H9 (cell line): Measurements from ENCODE around the gene ST6GAL1. TPM values are rescaled to one million over a fixed set of nuclear protein-coding genes. Genes with fewer than 3 reads are reported as not detected.

Experiments
- DNase-seq: peaks from one replicate; pipeline ENCODE4 v3.0.0-alpha.2; 2017
- H2AFZ ChIP-seq: one replicate; pipeline ENCODE4 v1.6.1; 2013; ENCODE audit warnings: mild to moderate bottlenecking, low read length, control low read depth, moderate library complexity
- H2AK5ac ChIP-seq: 2 replicates; pipeline ENCODE4 v1.6.1; 2013; ENCODE audit warnings: low read length, control low read depth, mixed read lengths; ENCODE audit not compliant: insufficient read length
- H2BK120ac ChIP-seq: one replicate; pipeline ENCODE4 v1.6.1; 2013; ENCODE audit warnings: low read depth, mild to moderate bottlenecking, low read length, control low read depth, inconsistent platforms; ENCODE audit not compliant: poor library complexity, severe bottlenecking
- H2BK12ac ChIP-seq: 2 replicates; pipeline ENCODE4 v1.6.1; 2013; ENCODE audit warnings: low read length, control low read depth, mixed read lengths, low read depth; ENCODE audit not compliant: insufficient read length
- H2BK15ac ChIP-seq: 2 replicates; pipeline ENCODE4 v1.6.1; 2013; ENCODE audit warnings: low read depth, low read length, control low read depth
- H2BK20ac ChIP-seq: one replicate; pipeline ENCODE4 v1.6.1; 2013; ENCODE audit warnings: low read depth, mild to moderate bottlenecking, low read length, control low read depth, inconsistent platforms; ENCODE audit not compliant: poor library complexity, severe bottlenecking
- H2BK5ac ChIP-seq: 2 replicates; pipeline ENCODE4 v1.6.1; 2013; ENCODE audit warnings: low read length, control low read depth, mixed read lengths; ENCODE audit not compliant: insufficient read length
- H3K14ac ChIP-seq: 2 replicates; pipeline ENCODE4 v1.6.1; 2013; ENCODE audit warnings: low read length, control low read depth; ENCODE audit not compliant: insufficient read depth
- H3K18ac ChIP-seq: 2 replicates; pipeline ENCODE4 v1.6.1; 2013; ENCODE audit warnings: low read depth, mild to moderate bottlenecking, mixed read lengths, low read length, control low read depth; ENCODE audit not compliant: insufficient read length
- H3K23ac ChIP-seq: 2 replicates; pipeline ENCODE4 v1.6.1; 2013; ENCODE audit warnings: low read length, control low read depth, mixed read lengths, low read depth; ENCODE audit not compliant: insufficient read length
- H3K23me2 ChIP-seq: 2 replicates; pipeline ENCODE4 v1.6.1; 2013; ENCODE audit warnings: low read depth, mild to moderate bottlenecking, mixed read lengths, low read length, control low read depth; ENCODE audit not compliant: insufficient read length, poor library complexity, severe bottlenecking
- H3K27ac ChIP-seq: 2 replicates; pipeline ENCODE4 v1.5.1; 2013; ENCODE audit warnings: low read length, control low read depth, mixed read lengths, low read depth; ENCODE audit not compliant: insufficient read length
- H3K27me3 ChIP-seq: 2 replicates; pipeline ENCODE4 v1.6.1; 2013; ENCODE audit warnings: low read length, control low read depth, inconsistent platforms; ENCODE audit not compliant: insufficient read depth
- H3K4ac ChIP-seq: 2 replicates; pipeline ENCODE4 v1.6.1; 2013; ENCODE audit warnings: low read depth, mild to moderate bottlenecking, control low read depth, inconsistent platforms, low read length, moderate library complexity
- H3K4me1 ChIP-seq: 2 replicates; pipeline ENCODE4 v1.6.1; 2013; ENCODE audit warnings: low read length, control low read depth, inconsistent platforms; ENCODE audit not compliant: insufficient read depth
- H3K4me2 ChIP-seq: 2 replicates; pipeline ENCODE4 v1.6.1; 2013; ENCODE audit warnings: low read length, control low read depth, mixed read lengths; ENCODE audit not compliant: insufficient read length, insufficient read depth
- H3K56ac ChIP-seq: 2 replicates; pipeline ENCODE4 v1.6.1; 2013; ENCODE audit warnings: low read depth, mild to moderate bottlenecking, mixed read lengths, low read length, control low read depth; ENCODE audit not compliant: insufficient read length
- H3K79me1 ChIP-seq: 2 replicates; pipeline ENCODE4 v1.6.1; 2013; ENCODE audit warnings: low read depth, mild to moderate bottlenecking, moderate library complexity, low read length, control low read depth, inconsistent platforms; ENCODE audit not compliant: insufficient read depth, poor library complexity, severe bottlenecking
- H3K79me2 ChIP-seq: 2 replicates; pipeline ENCODE4 v1.6.1; 2013; ENCODE audit warnings: low read length, control low read depth, inconsistent platforms; ENCODE audit not compliant: insufficient read depth
- H3K9ac ChIP-seq: 2 replicates; pipeline ENCODE4 v1.6.1; 2013; ENCODE audit warnings: low read length, control low read depth, mixed read lengths; ENCODE audit not compliant: insufficient read length; ENCODE audit errors: extremely low read depth
- H3K9me3 ChIP-seq: one replicate; pipeline ENCODE4 v1.6.1; 2013; ENCODE audit warnings: low read depth, low read length, inconsistent platforms; ENCODE audit not compliant: control insufficient read depth
- H3T11ph ChIP-seq: one replicate; pipeline ENCODE4 v1.6.1; 2013; ENCODE audit warnings: mild to moderate bottlenecking, low read length, control low read depth, inconsistent platforms
- H4K20me1 ChIP-seq: one replicate; pipeline ENCODE4 v1.6.1; 2013; ENCODE audit not compliant: control insufficient read depth, insufficient read length, insufficient read depth
- H4K5ac ChIP-seq: 2 replicates; pipeline ENCODE4 v1.6.1; 2013; ENCODE audit warnings: low read depth, mild to moderate bottlenecking, mixed read lengths, low read length, control low read depth; ENCODE audit not compliant: insufficient read length
- H4K8ac ChIP-seq: replicated peaks from 2 replicates; pipeline ENCODE4 v1.6.1; 2013; ENCODE audit warnings: low read length, control low read depth, mixed read lengths, low read depth; ENCODE audit not compliant: insufficient read length
- H4K91ac ChIP-seq: 2 replicates; pipeline ENCODE4 v1.6.1; 2013; ENCODE audit warnings: low read depth, mild to moderate bottlenecking, moderate library complexity, mixed read lengths, low read length, control low read depth; ENCODE audit not compliant: insufficient read length
- H3K27ac Mint-ChIP-seq, 3 experiments: 2 replicates in 2 of 3; 3 replicates in 1 of 3; pipeline ENCODE4 v1.8.0; 2020 to 2021; ENCODE audit warnings: mixed read lengths in 3 of 3, mild to moderate bottlenecking in 1 of 3, moderate library complexity in 1 of 3
- H3K27me3 Mint-ChIP-seq: 2 replicates; pipeline ENCODE4 v1.8.0; 2021; ENCODE audit warnings: low read depth, mild to moderate bottlenecking, moderate library complexity, mixed read lengths
- H3K36me3 Mint-ChIP-seq, 3 experiments: 2 replicates in 2 of 3; 3 replicates in 1 of 3; pipeline ENCODE4 v1.8.0; 2020 to 2021; ENCODE audit warnings: low read depth in 3 of 3, mixed read lengths in 3 of 3; ENCODE audit not compliant: insufficient read depth in 1 of 3
- H3K4me1 Mint-ChIP-seq, 2 experiments: 2 replicates each; pipeline ENCODE4 v1.8.0; 2020; ENCODE audit warnings: mixed read lengths in 2 of 2
- H3K4me3 Mint-ChIP-seq, 2 experiments: 2 replicates in 1 of 2; 3 replicates in 1 of 2; pipeline ENCODE4 v1.8.0; 2020 to 2021; ENCODE audit warnings: mild to moderate bottlenecking in 2 of 2, mixed read lengths in 2 of 2, moderate library complexity in 1 of 2
- H3K9me3 Mint-ChIP-seq, 2 experiments: 2 replicates in 1 of 2; 3 replicates in 1 of 2; pipeline ENCODE4 v1.8.0; 2020; ENCODE audit warnings: mild to moderate bottlenecking in 2 of 2, mixed read lengths in 2 of 2, moderate library complexity in 1 of 2
- CTCF ChIP-seq: fragments of 200-600 bp; sonication (generic); conservative IDR thresholded peaks from 3 replicates; pipeline ENCODE4 v1.8.0; 2021; ENCODE audit warnings: antibody characterized with exemption, mild to moderate bottlenecking
- WGBS: extraction: QIAGEN DNeasy Blood & Tissue Kit; methylation state at CpG from one replicate; pipeline ENCODE4 v1.1.7; 2013; ENCODE audit warnings: missing lambda C conversion rate, low lambda C conversion rate, mixed read lengths; ENCODE audit not compliant: insufficient read length; ENCODE audit errors: extremely low coverage; 5-methylcytosine and 5-hydroxymethylcytosine counted together
- total RNA-seq: library from RNA; stranded (reverse); gene quantifications from 2 replicates; pipeline ENCODE4 v1.2.1, GENCODE V29; 2021

Gene ST6GAL1
- total RNA-seq, 1 experiment from 2014 or later: 139 TPM

GRCh38 chr3:187104933-187105332, 174.6 kb downstream of the ST6GAL1 start:
- H3K4me1 ChIP-seq: peaks cover 7% of the 10 kb centered on the region; the same call in 1 of the 2 replicates
- H2BK15ac ChIP-seq: no peak overlapping the region
- no peaks in the 10 kb centered on the region for H3K79me1 ChIP-seq
- H3K18ac ChIP-seq: no peak overlapping the region
- no peak overlapping the region for H2BK12ac ChIP-seq
- no peaks in the 10 kb centered on the region for H3K27me3 Mint-ChIP-seq
- H3K79me2 ChIP-seq: no peaks in the 10 kb centered on the region
- no peak overlapping the region for H3K9ac ChIP-seq
- H3K4me2 ChIP-seq: no peak overlapping the region
- H4K8ac ChIP-seq: no peak overlapping the region
- no peak overlapping the region for H2AFZ ChIP-seq
- H3K23me2 ChIP-seq: no peaks in the 10 kb centered on the region
- H3K9me3 Mint-ChIP-seq: peaks cover 1 to 2% of the 10 kb centered on the region in 2 experiments; a peak in 2 of 5 replicates
- H2BK5ac ChIP-seq: no peak overlapping the region
- no peak overlapping the region for H3K14ac ChIP-seq
- H3K27ac ChIP-seq: no peak overlapping the region
- peak overlapping the region in 1 of 3 experiments; percentile 26; a peak in 1 of 7 replicates for H3K27ac Mint-ChIP-seq
- DNase-seq: no peak
- H3K9me3 ChIP-seq: no peaks in the 10 kb centered on the region
- no peak for TF ChIP-seq CTCF
- no peak overlapping the region for H4K5ac ChIP-seq
- H3K36me3 Mint-ChIP-seq: peaks cover 0 to 2% (median 0%) of the 10 kb centered on the region in 3 experiments; a peak in 2 of 7 replicates
- H2BK20ac ChIP-seq: no peak overlapping the region
- H3K4me3 Mint-ChIP-seq: no peak overlapping the region
- no peak overlapping the region for H3K4ac ChIP-seq
- no peak overlapping the region for H2AK5ac ChIP-seq
- no peaks in the 10 kb centered on the region for H3K27me3 ChIP-seq
- no peak overlapping the region for H3T11ph ChIP-seq
- peaks cover 3% of the 10 kb centered on the region for H4K20me1 ChIP-seq
- H3K4me1 Mint-ChIP-seq: peaks cover 8 to 12% of the 10 kb centered on the region in 2 experiments
- no peak overlapping the region for H2BK120ac ChIP-seq
- no CpG with 5 or more reads among the region's 7 CpGs for WGBS
- no peak overlapping the region for H3K23ac ChIP-seq
- no peak overlapping the region for H4K91ac ChIP-seq
- H3K56ac ChIP-seq: no peak overlapping the region
